Activated CD8-positive, alpha-beta memory T cell treated with anti-CD3 and anti-CD28 coated beads, Interleukin-2, amount 10 ng/mL, durations not matched to agents 7 days and 5 days (primary cell): ENCODE measurements around the gene MOCS2. TPM values are rescaled to one million over a fixed set of nuclear protein-coding genes. Genes with fewer than 3 reads are reported as not detected.
A peak's percentile ranks its signal among the peaks of the same experiment; 100 is the strongest.

Experiments used
- ATAC-seq: fragments of 150-1000 bp; cut with Tn5 transposase; one replicate; pipeline ENCODE4 v1.10.0; 2021; ENCODE audit warnings: moderate library complexity
- CTCF ChIA-PET: fragments of 350-600 bp; sonication (Branson Sonifier 250); formaldehyde crosslinking; loops from one replicate; lab custom pipeline; 2021; ENCODE audit warnings: antibody characterized with exemption; lab: Charles Lee
- DNase-seq: peaks from one replicate; pipeline ENCODE4 v3.0.0-alpha.2; 2020
- H3K27ac Mint-ChIP-seq: one replicate; pipeline ENCODE4 v1.8.0; 2021; ENCODE audit warnings: mild to moderate bottlenecking, mixed read lengths
- H3K27me3 Mint-ChIP-seq: one replicate; pipeline ENCODE4 v1.8.0; 2021; ENCODE audit warnings: mixed read lengths
- H3K36me3 Mint-ChIP-seq: one replicate; pipeline ENCODE4 v1.8.0; 2021; ENCODE audit warnings: mild to moderate bottlenecking, mixed read lengths
- H3K4me1 Mint-ChIP-seq: one replicate; pipeline ENCODE4 v1.8.0; 2021; ENCODE audit warnings: mixed read lengths
- H3K4me3 Mint-ChIP-seq: one replicate; pipeline ENCODE4 v1.8.0; 2021; ENCODE audit warnings: mild to moderate bottlenecking, moderate library complexity, mixed read lengths
- H3K9me3 Mint-ChIP-seq: one replicate; pipeline ENCODE4 v1.8.0; 2022; ENCODE audit warnings: low read depth, mixed read lengths
- total RNA-seq, 2 experiments: library from RNA; stranded (reverse); gene quantifications; one replicate each; pipeline ENCODE4 v1.2.3, GENCODE V29; 2021

Gene MOCS2
- total RNA-seq, 2 experiments from 2014 or later: 28.2 to 31.6 TPM

GRCh38 chr5:53066088-53066487 is 43.5 kb downstream of the MOCS2 start:
- Mint-ChIP-seq H3K9me3 (no peaks in the 10 kb centered on the region), H3K36me3 (peaks cover 69% of the 10 kb centered on the region), H3K4me3 (no peak overlapping the region), H3K4me1 (peaks cover 31% of the 10 kb centered on the region), H3K27me3 (no peaks in the 10 kb centered on the region), H3K27ac (no peak overlapping the region)
- DNase-seq (no peak), ATAC-seq (no peak)
- CTCF ChIA-PET: no interaction called here

- DNase-seq (no peak), ATAC-seq (no peak)
- peaks cover under 1% of the 10 kb centered on the region for H3K27me3 Mint-ChIP-seq
- H3K4me1 Mint-ChIP-seq: peaks cover 16% of the 10 kb centered on the region
- peaks cover 79% of the 10 kb centered on the region for H3K36me3 Mint-ChIP-seq
- H3K27ac Mint-ChIP-seq: no peak overlapping the region
- CTCF ChIA-PET: no interaction called here
- H3K4me3 Mint-ChIP-seq: no peak overlapping the region
- no peaks in the 10 kb centered on the region for H3K9me3 Mint-ChIP-seq
These were observed 45.8 kb downstream of the MOCS2 start for GRCh38 chr5:53063791-53064190.

- ATAC-seq (no peak), DNase-seq (no peak)
- Mint-ChIP-seq H3K4me1 (peaks cover 12% of the 10 kb centered on the region), H3K27ac (no peak overlapping the region), H3K9me3 (no peaks in the 10 kb centered on the region), H3K27me3 (peaks cover 4% of the 10 kb centered on the region), H3K36me3 (peaks cover 80% of the 10 kb centered on the region), H3K4me3 (no peak overlapping the region)
- CTCF ChIA-PET: no interaction called here
These were observed 46.4 kb downstream of the MOCS2 start for GRCh38 chr5:53063176-53063575.

- Mint-ChIP-seq H3K9me3 (no peaks in the 10 kb centered on the region), H3K4me3 (no peak overlapping the region), H3K27ac (no peak overlapping the region), H3K36me3 (peaks cover 61% of the 10 kb centered on the region), H3K4me1 (no peaks in the 10 kb centered on the region), H3K27me3 (peaks cover 4% of the 10 kb centered on the region)
- DNase-seq (no peak), ATAC-seq (no peak)
- CTCF ChIA-PET: interaction anchor here (0.7 to 1.6 kb wide), 3 partner anchors 10 to 18 kb away, joined by 3 read pairs; no protein-coding TSS in a partner anchor
These were observed 50.3 kb downstream of the MOCS2 start for GRCh38 chr5:53059281-53059680.

GRCh38 chr5:53055365-53055764 is 54.2 kb downstream of the MOCS2 start:
- peaks cover 4% of the 10 kb centered on the region for H3K27me3 Mint-ChIP-seq
- CTCF ChIA-PET: interaction anchor here (0.7 kb wide), 1 partner anchor 80 kb away, joined by 3 read pairs; no protein-coding TSS in a partner anchor
- H3K9me3 Mint-ChIP-seq: no peaks in the 10 kb centered on the region
- H3K27ac Mint-ChIP-seq: no peak overlapping the region
- H3K4me3 Mint-ChIP-seq: no peak overlapping the region
- no peaks in the 10 kb centered on the region for H3K4me1 Mint-ChIP-seq
- ATAC-seq (no peak), DNase-seq (no peak)
- peaks cover 43% of the 10 kb centered on the region for H3K36me3 Mint-ChIP-seq

GRCh38 chr5:53053364-53053763 is 56.2 kb downstream of the MOCS2 start:
- H3K36me3 Mint-ChIP-seq: peaks cover 40% of the 10 kb centered on the region
- ATAC-seq (no peak), DNase-seq (no peak)
- H3K27me3 Mint-ChIP-seq: peaks cover 2% of the 10 kb centered on the region
- CTCF ChIA-PET: interaction anchor here (1.2 kb wide), 1 partner anchor 105 kb away, joined by 3 read pairs; no protein-coding TSS in a partner anchor
- H3K4me3 Mint-ChIP-seq: no peak overlapping the region
- no peaks in the 10 kb centered on the region for H3K9me3 Mint-ChIP-seq
- H3K4me1 Mint-ChIP-seq: peaks cover 6% of the 10 kb centered on the region
- H3K27ac Mint-ChIP-seq: no peak overlapping the region

GRCh38 chr5:53052499-53052898 is 57.1 kb downstream of the MOCS2 start:
- ATAC-seq: no peak
- H3K9me3 Mint-ChIP-seq: no peaks in the 10 kb centered on the region
- peaks cover 37% of the 10 kb centered on the region for H3K36me3 Mint-ChIP-seq
- H3K27ac Mint-ChIP-seq: no peak overlapping the region
- DNase-seq: peak; percentile 60
- CTCF ChIA-PET: interaction anchor here (1.2 kb wide), 1 partner anchor 104 kb away, joined by 3 read pairs; no protein-coding TSS in a partner anchor
- H3K4me1 Mint-ChIP-seq: peaks cover 12% of the 10 kb centered on the region
- no peaks in the 10 kb centered on the region for H3K27me3 Mint-ChIP-seq
- H3K4me3 Mint-ChIP-seq: no peak overlapping the region

- peaks cover 36% of the 10 kb centered on the region for H3K4me1 Mint-ChIP-seq
- H3K9me3 Mint-ChIP-seq: peaks cover 3% of the 10 kb centered on the region
- DNase-seq (no peak), ATAC-seq (no peak)
- no peak overlapping the region for H3K27ac Mint-ChIP-seq
- CTCF ChIA-PET: interaction anchor here (1.3 kb wide), 1 partner anchor 49 kb away, joined by 3 read pairs; no protein-coding TSS in a partner anchor
- peaks cover 4% of the 10 kb centered on the region for H3K27me3 Mint-ChIP-seq
- H3K36me3 Mint-ChIP-seq: peaks cover 64% of the 10 kb centered on the region
- no peak overlapping the region for H3K4me3 Mint-ChIP-seq
These were observed 61.3 kb downstream of the MOCS2 start for GRCh38 chr5:53048248-53048647.

Other genes starting within 250 kb of the MOCS2 start
- 10 to 100 TPM; 17.6 to 37.0 TPM for gene ITGA2, start 120.4 kb downstream of the MOCS2 start, total RNA-seq